HCT116 (cell line): ENCODE results near the gene LRRC75A. TPM values are rescaled to one million over a fixed set of nuclear protein-coding genes. Genes with fewer than 3 reads are reported as not detected.

ENCODE experiments used
- ATAC-seq: fragments of 200-7000 bp; cut with Tn5 transposase; 2 replicates; pipeline ENCODE4 v1.9.1; 2020; ENCODE audit warnings: mild to moderate bottlenecking, moderate library complexity
- BruUV-seq: library from RNA; stranded (reverse); fragments of 400-500 nt; replicated peaks from 2 replicates; lab custom pipeline; 2021; lab: Mats Ljungman, UMichigan
- CTCF ChIA-PET: fragments of 300-600 bp; sonication (Branson Sonifier 250); formaldehyde crosslinking; loops from one replicate; lab custom pipeline; 2021; ENCODE audit warnings: antibody characterized with exemption; lab: Charles Lee
- POLR2A ChIA-PET: fragments of 300-600, 350-600 bp; sonication (Branson Sonifier 250); formaldehyde crosslinking; loops from one replicate; lab custom pipeline; 2021; ENCODE audit warnings: antibody characterized with exemption; lab: Charles Lee
- RAD21 ChIA-PET, 2 experiments: fragments of 300-600 bp; sonication (Branson Sonifier 250); formaldehyde crosslinking; loops; one replicate each; lab custom pipeline; 2023; ENCODE audit warnings: low total read pairs in 2 of 2; ENCODE audit not compliant: uncharacterized antibody in 2 of 2, unreplicated experiment in 2 of 2, low non-redundant PET in 1 of 2; lab: Charles Lee
- DNase-seq: peaks from one replicate; pipeline ENCODE4 v3.0.0-alpha.2; 2010; ENCODE audit warnings: low read depth, low spot score
- H2AFZ ChIP-seq: fragments of 200-600 bp; shearing (Covaris generic), sonication (generic); 2 replicates; pipeline ENCODE4 v1.6.1; 2017; ENCODE audit warnings: low read depth, mixed run types, mixed read lengths, antibody characterized with exemption, low read length; ENCODE audit not compliant: poor library complexity, severe bottlenecking
- H3K27ac ChIP-seq: 2 replicates; pipeline ENCODE4 v1.5.1; 2012; ENCODE audit warnings: low read depth, low read length
- H3K27me3 ChIP-seq: fragments of 200-600 bp; sonication (generic); 2 replicates; pipeline ENCODE4 v1.6.1; 2016; ENCODE audit warnings: mixed run types, low read length, mixed read lengths; ENCODE audit not compliant: insufficient read depth
- H3K36me3 ChIP-seq, 2 experiments: fragments of 200-500 bp in 1 of 2; fragments of 200-600 bp in 1 of 2; sonication (Bioruptor generic) in 1 of 2; sonication (generic) in 1 of 2; 2 replicates each; pipeline versions ENCODE4 v1.5.1 to v1.6.1; 2014 to 2016; ENCODE audit warnings: low read length in 2 of 2, inconsistent platforms in 1 of 2, mixed read lengths in 1 of 2, mixed run types in 1 of 2; ENCODE audit not compliant: insufficient read depth in 2 of 2, control insufficient read depth in 1 of 2
- H3K4me1 ChIP-seq, 2 experiments: fragments of 200-600 bp in 1 of 2; sonication (generic) in 1 of 2; 2 replicates each; pipeline versions ENCODE4 v1.5.1 to v1.6.1; 2012 to 2017; ENCODE audit warnings: low read length in 2 of 2, inconsistent platforms in 1 of 2, mild to moderate bottlenecking in 1 of 2, mixed read lengths in 1 of 2, mixed run types in 1 of 2, moderate library complexity in 1 of 2; ENCODE audit not compliant: insufficient read depth in 2 of 2, control insufficient read depth in 1 of 2
- H3K4me2 ChIP-seq: fragments of 200-600 bp; sonication (generic); 2 replicates; pipeline ENCODE4 v1.6.1; 2017; ENCODE audit warnings: mixed run types, low read length, mixed read lengths
- H3K4me3 ChIP-seq, 2 experiments: fragments of 200-600 bp in 1 of 2; sonication (generic) in 1 of 2; replicated peaks in 1 of 2; 2 replicates each; pipeline ENCODE4 v1.5.1; 2011 to 2016; ENCODE audit warnings: low read length in 2 of 2, control low read depth in 1 of 2, low read depth in 1 of 2, mild to moderate bottlenecking in 1 of 2, mixed read lengths in 1 of 2, mixed run types in 1 of 2
- H3K79me2 ChIP-seq: fragments of 200-600 bp; sonication (generic); 2 replicates; pipeline ENCODE4 v1.6.1; 2017; ENCODE audit warnings: mild to moderate bottlenecking, mixed run types, low read length, moderate library complexity, mixed read lengths; ENCODE audit not compliant: insufficient read depth
- H3K9ac ChIP-seq: fragments of 200-600 bp; sonication (generic); 2 replicates; pipeline ENCODE4 v1.6.1; 2016; ENCODE audit warnings: low read length, mixed read lengths
- H3K9me2 ChIP-seq: fragments of 200-600 bp; sonication (generic), shearing (Covaris generic); 2 replicates; pipeline ENCODE4 v1.6.1; 2017; ENCODE audit warnings: mixed run types, mild to moderate bottlenecking, moderate library complexity; ENCODE audit not compliant: insufficient read depth
- H3K9me3 ChIP-seq, 2 experiments: fragments of 200-500 bp in 1 of 2; fragments of 200-600 bp in 1 of 2; sonication (Bioruptor generic) in 1 of 2; sonication (generic) in 1 of 2; 2 replicates each; pipeline ENCODE4 v1.6.1; 2014 to 2017; ENCODE audit warnings: low read length in 2 of 2, mixed read lengths in 2 of 2, inconsistent platforms in 1 of 2, low read depth in 1 of 2, mild to moderate bottlenecking in 1 of 2, mixed run types in 1 of 2, moderate library complexity in 1 of 2; ENCODE audit not compliant: control insufficient read depth in 1 of 2, insufficient read depth in 1 of 2
- H4K20me1 ChIP-seq: fragments of 200-600 bp; sonication (generic), shearing (Covaris generic); 2 replicates; pipeline ENCODE4 v1.6.1; 2017; ENCODE audit warnings: mixed run types, mild to moderate bottlenecking, moderate library complexity; ENCODE audit not compliant: insufficient read depth
- CBX3 ChIP-seq: IDR thresholded peaks from 2 replicates; pipeline ENCODE4 v1.6.1; 2012; ENCODE audit warnings: low read depth
- intact Hi-C: fragments of 100-400 bp; cut with micrococcal nuclease; formaldehyde crosslinking; loops from 2 replicates; pipeline ENCODE4 v1.10.0; 2022
- total RNA-seq: library from RNA; stranded (reverse); gene quantifications from one replicate; pipeline ENCODE4 v1.2.1, GENCODE V29; 2021; ENCODE audit not compliant: unreplicated experiment
- TF ChIP-seq, protein P1 (sequence below), 3 experiments: fragments of 200-600 bp in 1 of 3; sonication (generic) in 1 of 3; IDR thresholded peaks in 2 of 3; conservative IDR thresholded peaks in 1 of 3; 2 replicates each; pipeline ENCODE4 v1.5.1; 2012 to 2017; ENCODE audit warnings: low read depth in 2 of 3, low read length in 2 of 3, antibody characterized with exemption in 1 of 3, borderline replicate concordance in 1 of 3, control low read depth in 1 of 3, mild to moderate bottlenecking in 1 of 3, mixed read lengths in 1 of 3, mixed run types in 1 of 3, moderate library complexity in 1 of 3; ENCODE audit not compliant: insufficient read depth in 1 of 3

LRRC75A gene
- total RNA-seq, 1 experiment from 2014 or later, result 2.3 TPM

GRCh38 chr17:16463358-16464302, 28.4 kb downstream of the LRRC75A start:
- ChIA-PET CTCF (interaction anchor here (1.7 kb wide), 1 partner anchor 10 kb away, joined by 5 read pairs; no protein-coding TSS in a partner anchor), POLR2A (interaction anchor here (6.9 kb wide), 1 partner anchor 24 kb away, joined by 29 read pairs; no protein-coding TSS in a partner anchor), RAD21 (no interaction called here)
- Histone ChIP-seq H3K9me3 (no peaks in the 10 kb centered on the region), H3K4me2 (no peak overlapping the region), H3K36me3 (no peaks in the 10 kb centered on the region), H3K4me3 (no peak overlapping the region), H4K20me1 (no peaks in the 10 kb centered on the region), H3K27ac (no peak overlapping the region), H3K9ac (no peak overlapping the region), H2AFZ (no peak overlapping the region), H3K27me3 (no peaks in the 10 kb centered on the region), H3K79me2 (no peaks in the 10 kb centered on the region), H3K9me2 (no peaks in the 10 kb centered on the region), H3K4me1 (peaks cover 8 to 26% of the 10 kb centered on the region in 2 experiments; a peak in 3 of 4 replicates)
- intact Hi-C loops, result no loop called here
- TF ChIP-seq, protein P1, sequence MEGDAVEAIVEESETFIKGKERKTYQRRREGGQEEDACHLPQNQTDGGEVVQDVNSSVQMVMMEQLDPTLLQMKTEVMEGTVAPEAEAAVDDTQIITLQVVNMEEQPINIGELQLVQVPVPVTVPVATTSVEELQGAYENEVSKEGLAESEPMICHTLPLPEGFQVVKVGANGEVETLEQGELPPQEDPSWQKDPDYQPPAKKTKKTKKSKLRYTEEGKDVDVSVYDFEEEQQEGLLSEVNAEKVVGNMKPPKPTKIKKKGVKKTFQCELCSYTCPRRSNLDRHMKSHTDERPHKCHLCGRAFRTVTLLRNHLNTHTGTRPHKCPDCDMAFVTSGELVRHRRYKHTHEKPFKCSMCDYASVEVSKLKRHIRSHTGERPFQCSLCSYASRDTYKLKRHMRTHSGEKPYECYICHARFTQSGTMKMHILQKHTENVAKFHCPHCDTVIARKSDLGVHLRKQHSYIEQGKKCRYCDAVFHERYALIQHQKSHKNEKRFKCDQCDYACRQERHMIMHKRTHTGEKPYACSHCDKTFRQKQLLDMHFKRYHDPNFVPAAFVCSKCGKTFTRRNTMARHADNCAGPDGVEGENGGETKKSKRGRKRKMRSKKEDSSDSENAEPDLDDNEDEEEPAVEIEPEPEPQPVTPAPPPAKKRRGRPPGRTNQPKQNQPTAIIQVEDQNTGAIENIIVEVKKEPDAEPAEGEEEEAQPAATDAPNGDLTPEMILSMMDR (IDR thresholded peaks at IDR 0.05 in 2 of 3, conservative IDR thresholded peaks at IDR 0.05 in 1 of 3; ENCODE audit: borderline replicate concordance in 1 of 3, insufficient read depth in 1 of 3, low read depth in 2 of 3, low read length in 2 of 3), result peak in 2 of 3 experiments; percentile 20; a peak in 2 of 6 replicates
- TF ChIP-seq CBX3, result no peak
- ATAC-seq (peak; percentile 80), DNase-seq (no peak)
- no TSS peak for BruUV-seq
